B cell (primary cell): ENCODE measurements around the gene CTNND1. TPM values are rescaled to one million over a fixed set of nuclear protein-coding genes. Genes with fewer than 3 reads are reported as not detected.

Source experiments
- ATAC-seq: fragments of 200-7000 bp; cut with Tn5 transposase; one replicate; pipeline ENCODE4 v1.10.0; 2021; ENCODE audit warnings: low read depth, mild to moderate bottlenecking, moderate number of reproducible peaks, moderate library complexity
- CTCF ChIA-PET: fragments of 350-600 bp; sonication (Branson Sonifier 250); formaldehyde crosslinking; loops from one replicate; lab custom pipeline; 2021; ENCODE audit warnings: antibody characterized with exemption, inconsistent platforms; lab: Charles Lee
- POLR2A ChIA-PET: fragments of 350-600 bp; sonication (Branson Sonifier 250); formaldehyde crosslinking; loops from one replicate; lab custom pipeline; 2021; ENCODE audit warnings: antibody characterized with exemption; lab: Charles Lee
- DNase-seq: peaks from one replicate; pipeline ENCODE4 v3.0.0; 2013
- H2AFZ ChIP-seq: 2 replicates; pipeline ENCODE4 v1.6.1; 2012; ENCODE audit warnings: mild to moderate bottlenecking, low read depth, low read length; ENCODE audit not compliant: insufficient read depth, poor library complexity, severe bottlenecking
- H3K27ac ChIP-seq, 2 donors: 1 replicate in 1 of 2; 2 replicates in 1 of 2; pipeline ENCODE4 v1.5.1; 2012 to 2013; ENCODE audit warnings: low read length in 2 of 2, mild to moderate bottlenecking in 2 of 2, moderate library complexity in 1 of 2
- H3K27me3 ChIP-seq, 4 experiments: fragments of 200-600 bp in 1 of 4; sonication (generic) in 1 of 4; replicated peaks in 1 of 4; 1 replicate in 2 of 4; 2 replicates in 2 of 4; pipeline versions ENCODE4 v1.6.1 to v1.7.0; 2013 to 2016; ENCODE audit warnings: low read length in 3 of 4, mild to moderate bottlenecking in 2 of 4, mixed read lengths in 1 of 4, moderate library complexity in 1 of 4; ENCODE audit not compliant: insufficient read depth in 4 of 4, control insufficient read depth in 3 of 4; ENCODE audit errors: control extremely low read depth in 1 of 4
- H3K36me3 ChIP-seq, 2 experiments: replicated peaks in 1 of 2; 1 replicate in 1 of 2; 2 replicates in 1 of 2; pipeline versions ENCODE4 v1.6.1 to v1.7.1; 2013; ENCODE audit warnings: low read length in 1 of 2; ENCODE audit not compliant: insufficient read depth in 2 of 2, control insufficient read depth in 1 of 2; ENCODE audit errors: control extremely low read depth in 1 of 2, extremely low read depth in 1 of 2
- H3K4me1 ChIP-seq, 2 donors: fragments of 200-600 bp in 1 of 2; sonication (generic) in 1 of 2; 1 replicate in 1 of 2; 2 replicates in 1 of 2; pipeline versions ENCODE4 v1.5.1 to v1.6.1; 2013 to 2017; ENCODE audit warnings: low read length in 2 of 2; ENCODE audit not compliant: control insufficient read depth in 2 of 2, insufficient read depth in 2 of 2
- H3K4me2 ChIP-seq: replicated peaks from 2 replicates; pipeline ENCODE3; 2012; ENCODE audit warnings: mild to moderate bottlenecking, low read depth, low read length; ENCODE audit not compliant: poor library complexity, severe bottlenecking
- H3K4me3 ChIP-seq, 5 experiments: fragments of 200-600 bp in 1 of 5; sonication (generic) in 1 of 5; 1 replicate in 3 of 5; 2 replicates in 2 of 5; pipeline versions ENCODE4 v1.5.1 to v1.7.0; 2011 to 2016; ENCODE audit warnings: low read length in 4 of 5, mild to moderate bottlenecking in 4 of 5, low read depth in 2 of 5, control low read depth in 1 of 5, moderate library complexity in 1 of 5; ENCODE audit not compliant: insufficient read depth in 1 of 5; ENCODE audit errors: control extremely low read depth in 1 of 5, extremely low read depth in 1 of 5
- H3K79me2 ChIP-seq: fragments of 200-600 bp; sonication (generic); one replicate; pipeline ENCODE4 v1.6.0; 2016; ENCODE audit warnings: low read length; ENCODE audit not compliant: control insufficient read depth, insufficient read depth
- H3K9ac ChIP-seq: fragments of 200-600 bp; sonication (generic); 2 replicates; pipeline ENCODE4 v1.6.1; 2017; ENCODE audit warnings: mild to moderate bottlenecking, low read length, moderate library complexity
- H3K9me3 ChIP-seq, 3 donors: one replicate each; pipeline versions ENCODE4 v1.6.1 to v1.7.1; 2013; ENCODE audit warnings: low read length in 2 of 3; ENCODE audit not compliant: control insufficient read depth in 2 of 3, insufficient read depth in 1 of 3; ENCODE audit errors: control extremely low read depth in 1 of 3
- H4K20me1 ChIP-seq: 2 replicates; pipeline ENCODE4 v1.6.0; 2012; ENCODE audit warnings: mild to moderate bottlenecking, low read length; ENCODE audit not compliant: insufficient read depth, control insufficient read depth, poor library complexity, severe bottlenecking
- H3K27ac Mint-ChIP-seq: one replicate; pipeline ENCODE4 v1.8.0; 2021; ENCODE audit warnings: mixed read lengths
- H3K27me3 Mint-ChIP-seq: one replicate; pipeline ENCODE4 v1.8.0; 2021; ENCODE audit warnings: mixed read lengths
- H3K4me1 Mint-ChIP-seq: one replicate; pipeline ENCODE4 v1.8.0; 2021; ENCODE audit warnings: mixed read lengths
- H3K4me3 Mint-ChIP-seq: one replicate; pipeline ENCODE4 v1.8.0; 2021; ENCODE audit warnings: mixed read lengths
- H3K9me3 Mint-ChIP-seq: one replicate; pipeline ENCODE4 v1.8.0; 2022; ENCODE audit warnings: mixed read lengths; ENCODE audit not compliant: insufficient read depth
- EZH2 ChIP-seq: IDR thresholded peaks from 2 replicates; pipeline ENCODE4 v1.6.1; 2012; ENCODE audit warnings: borderline replicate concordance, low read depth, mild to moderate bottlenecking, moderate library complexity, low read length; ENCODE audit not compliant: insufficient read depth, poor library complexity, severe bottlenecking
- WGBS: methylation state at CpG from one replicate; pipeline ENCODE4 v1.1.5; 2013; ENCODE audit warnings: missing lambda C conversion rate; ENCODE audit not compliant: insufficient coverage; 5-methylcytosine and 5-hydroxymethylcytosine counted together
- intact Hi-C: fragments of 100-400 bp; cut with micrococcal nuclease; formaldehyde crosslinking; loops from one replicate; pipeline ENCODE4 v1.10.0; 2022
- polyA plus RNA-seq: library from polyadenylated mRNA; depleted of rRNA; stranded (reverse); fragments of >200 nt; gene quantifications from 2 replicates; pipeline ENCODE4 v1.2.3, GENCODE V29; 2012
- total RNA-seq, 2 donors: library from RNA; stranded (reverse); fragments of 120-200 nt in 1 of 2; gene quantifications; 1 replicate in 1 of 2; 2 replicates in 1 of 2; pipeline versions ENCODE4 v1.2.3 to v1.2.4, GENCODE V29; 2013 to 2022
- TF ChIP-seq, protein P1 (sequence below): fragments of 200-600 bp; IDR thresholded peaks from one replicate; pipeline ENCODE4 v1.8.0; 2022; ENCODE audit warnings: antibody characterized with exemption, mild to moderate bottlenecking

The CTNND1 gene
- total and polyA plus RNA-seq, 2 donors (not counting 1 experiment from before 2014, with no cell fraction given), result 12.1 to 54.4 TPM

- peaks cover 0 to 4% of the 10 kb centered on the region in 2 donors for H3K4me1 ChIP-seq
- H3K4me1 Mint-ChIP-seq, result peaks cover 4% of the 10 kb centered on the region
Observed at GRCh38 chr11:57735619-57736298, 25.8 kb upstream of the CTNND1 start.

More at GRCh38 chr11:57735619-57736298, 25.8 kb upstream of the CTNND1 start:
- Histone ChIP-seq H3K4me2 (no peak overlapping the region), H3K36me3 (peaks cover 0 to 31% of the 10 kb centered on the region in 2 experiments), H3K79me2 (peaks cover 50% of the 10 kb centered on the region), H4K20me1 (peaks cover 7% of the 10 kb centered on the region), H3K27ac (no peak overlapping the region), H3K9ac (no peak overlapping the region), H3K4me3 (no peak overlapping the region), H2AFZ (no peak overlapping the region), H3K27me3 (no peaks in the 10 kb centered on the region), H3K9me3 (no peaks in the 10 kb centered on the region)
- ATAC-seq (no peak), DNase-seq (no peak)
- peak overlapping the region; percentile 15 for H3K27ac Mint-ChIP-seq
- ChIA-PET POLR2A (no interaction called here), CTCF (interaction anchor here (0.6 to 1.4 kb wide), 3 partner anchors 16 to 208 kb away, joined by 3 read pairs; partner anchors contain the start of gene BTBD18)
- intact Hi-C loops, result no loop called here
- H3K27me3 Mint-ChIP-seq, result no peaks in the 10 kb centered on the region
- no peak for TF ChIP-seq EZH2
- TF ChIP-seq, protein P1, sequence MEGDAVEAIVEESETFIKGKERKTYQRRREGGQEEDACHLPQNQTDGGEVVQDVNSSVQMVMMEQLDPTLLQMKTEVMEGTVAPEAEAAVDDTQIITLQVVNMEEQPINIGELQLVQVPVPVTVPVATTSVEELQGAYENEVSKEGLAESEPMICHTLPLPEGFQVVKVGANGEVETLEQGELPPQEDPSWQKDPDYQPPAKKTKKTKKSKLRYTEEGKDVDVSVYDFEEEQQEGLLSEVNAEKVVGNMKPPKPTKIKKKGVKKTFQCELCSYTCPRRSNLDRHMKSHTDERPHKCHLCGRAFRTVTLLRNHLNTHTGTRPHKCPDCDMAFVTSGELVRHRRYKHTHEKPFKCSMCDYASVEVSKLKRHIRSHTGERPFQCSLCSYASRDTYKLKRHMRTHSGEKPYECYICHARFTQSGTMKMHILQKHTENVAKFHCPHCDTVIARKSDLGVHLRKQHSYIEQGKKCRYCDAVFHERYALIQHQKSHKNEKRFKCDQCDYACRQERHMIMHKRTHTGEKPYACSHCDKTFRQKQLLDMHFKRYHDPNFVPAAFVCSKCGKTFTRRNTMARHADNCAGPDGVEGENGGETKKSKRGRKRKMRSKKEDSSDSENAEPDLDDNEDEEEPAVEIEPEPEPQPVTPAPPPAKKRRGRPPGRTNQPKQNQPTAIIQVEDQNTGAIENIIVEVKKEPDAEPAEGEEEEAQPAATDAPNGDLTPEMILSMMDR, result no peak
- 90% methylated on average over 2 of the region's 3 CpGs for WGBS
- no peak overlapping the region for H3K4me3 Mint-ChIP-seq
- no peaks in the 10 kb centered on the region for H3K9me3 Mint-ChIP-seq
